Lung (tissue), 16 donors: Measurements from ENCODE around the gene NAA30. TPM values are rescaled to one million over a fixed set of nuclear protein-coding genes. Genes with fewer than 3 reads are reported as not detected.
"Not testable (repeated sequence)": the region's sequence is repeated elsewhere in the genome, so short reads cannot be mapped to it uniquely, and the experiment has no call there.

Experiments
- ATAC-seq: fragments of 200-7000 bp; cut with Tn5 transposase; one replicate; pipeline ENCODE4 v1.9.1; 2020; ENCODE audit warnings: moderate number of reproducible peaks; ENCODE audit not compliant: insufficient read depth, low FRiP score
- DNase-seq, 3 donors: peaks; one replicate each; pipeline ENCODE4 v3.0.0-alpha.2; 2013 to 2017
- H3K27ac ChIP-seq, 2 donors: one replicate each; pipeline ENCODE4 v1.5.1; 2013; ENCODE audit warnings: mild to moderate bottlenecking in 2 of 2, moderate library complexity in 2 of 2, control low read depth in 1 of 2, inconsistent platforms in 1 of 2, low read depth in 1 of 2, low read length in 1 of 2
- H3K27me3 ChIP-seq, 3 donors: one replicate each; pipeline ENCODE4 v1.5.1; 2013; ENCODE audit warnings: low read length in 2 of 3; ENCODE audit not compliant: control insufficient read depth in 3 of 3, insufficient read depth in 3 of 3
- H3K36me3 ChIP-seq, 4 donors: one replicate each; pipeline ENCODE4 v1.5.1; 2013; ENCODE audit warnings: low read length in 4 of 4, mild to moderate bottlenecking in 1 of 4, moderate library complexity in 1 of 4; ENCODE audit not compliant: control insufficient read depth in 4 of 4, insufficient read depth in 4 of 4
- H3K4me1 ChIP-seq, 5 donors: one replicate each; pipeline ENCODE4 v1.5.1; 2013; ENCODE audit warnings: low read length in 5 of 5, mild to moderate bottlenecking in 2 of 5, moderate library complexity in 1 of 5; ENCODE audit not compliant: control insufficient read depth in 5 of 5, insufficient read depth in 5 of 5
- H3K4me3 ChIP-seq: one replicate; pipeline ENCODE4 v1.5.1; 2013; ENCODE audit warnings: mild to moderate bottlenecking, control low read depth, moderate library complexity
- H3K9ac ChIP-seq, 2 donors: one replicate each; pipeline ENCODE4 v1.5.1; 2013; ENCODE audit warnings: low read length in 2 of 2, control low read depth in 1 of 2; ENCODE audit not compliant: insufficient read depth in 1 of 2
- H3K9me3 ChIP-seq, 4 donors: one replicate each; pipeline ENCODE4 v1.5.1; 2013; ENCODE audit warnings: low read length in 3 of 4, mild to moderate bottlenecking in 1 of 4, moderate library complexity in 1 of 4; ENCODE audit not compliant: control insufficient read depth in 4 of 4, insufficient read depth in 3 of 4
- WGBS, 2 donors: extraction: QIAGEN DNeasy Blood & Tissue Kit; methylation state at CpG; one replicate each; pipeline ENCODE4 v1.1.7; 2013; 5-methylcytosine and 5-hydroxymethylcytosine counted together
- long read RNA-seq, 5 donors: transcript quantifications; one replicate each; lab custom pipeline, GENCODE V29; 2026
- polyA plus RNA-seq, 2 donors: library from polyadenylated mRNA; stranded (reverse); fragments of 200-250 nt; gene quantifications; one replicate each; pipeline ENCODE4 v1.2.1, GENCODE V29; 2013
- total RNA-seq, 2 donors: library from RNA; depleted of rRNA in 1 of 2; stranded (reverse); fragments of >200 nt in 1 of 2; gene quantifications; one replicate each; pipeline ENCODE4 v1.2.1, GENCODE V29; 2014 to 2021
- TF ChIP-seq, protein P1 (sequence below): IDR thresholded peaks from 2 replicates; pipeline ENCODE4 v1.5.1; 2012; ENCODE audit warnings: mild to moderate bottlenecking; ENCODE audit errors: control extremely low read depth, extremely low read depth
- donor health status: control.
- donor health status: control.
- donor health status: Bipolar disorder and iron deficiency.
- donor health status: healthy.
- donor health status: DM: yes; HTN: yes; CAD: no.

NAA30 gene
- total RNA-seq = 10 to 100 TPM; 11.1 to 22.2 TPM
- polyA plus RNA-seq = 1 to 10 TPM; 2.8 to 4.2 TPM
- long read RNA-seq, donor 1, full-length matches to known transcripts = 8 of 8 reads
- long read RNA-seq, donor 1, partial matches to known transcripts = 0 of 8 reads
- long read RNA-seq, donor 1, other reads (novel, unspliced or antisense) = 0 of 8 reads
- long read RNA-seq, donor 2, full-length matches to known transcripts = 1 of 1 reads
- long read RNA-seq, donor 2, partial matches to known transcripts = 0 of 1 reads
- long read RNA-seq, donor 2, other reads (novel, unspliced or antisense) = 0 of 1 reads
- long read RNA-seq, donor 3, full-length matches to known transcripts = 3 of 3 reads
- long read RNA-seq, donor 3, partial matches to known transcripts = 0 of 3 reads
- long read RNA-seq, donor 3, other reads (novel, unspliced or antisense) = 0 of 3 reads
- long read RNA-seq, donor 4 = 0 reads
- long read RNA-seq, donor 5, full-length matches to known transcripts = 5 of 5 reads
- long read RNA-seq, donor 5, partial matches to known transcripts = 0 of 5 reads
- long read RNA-seq, donor 5, other reads (novel, unspliced or antisense) = 0 of 5 reads

DNA sequence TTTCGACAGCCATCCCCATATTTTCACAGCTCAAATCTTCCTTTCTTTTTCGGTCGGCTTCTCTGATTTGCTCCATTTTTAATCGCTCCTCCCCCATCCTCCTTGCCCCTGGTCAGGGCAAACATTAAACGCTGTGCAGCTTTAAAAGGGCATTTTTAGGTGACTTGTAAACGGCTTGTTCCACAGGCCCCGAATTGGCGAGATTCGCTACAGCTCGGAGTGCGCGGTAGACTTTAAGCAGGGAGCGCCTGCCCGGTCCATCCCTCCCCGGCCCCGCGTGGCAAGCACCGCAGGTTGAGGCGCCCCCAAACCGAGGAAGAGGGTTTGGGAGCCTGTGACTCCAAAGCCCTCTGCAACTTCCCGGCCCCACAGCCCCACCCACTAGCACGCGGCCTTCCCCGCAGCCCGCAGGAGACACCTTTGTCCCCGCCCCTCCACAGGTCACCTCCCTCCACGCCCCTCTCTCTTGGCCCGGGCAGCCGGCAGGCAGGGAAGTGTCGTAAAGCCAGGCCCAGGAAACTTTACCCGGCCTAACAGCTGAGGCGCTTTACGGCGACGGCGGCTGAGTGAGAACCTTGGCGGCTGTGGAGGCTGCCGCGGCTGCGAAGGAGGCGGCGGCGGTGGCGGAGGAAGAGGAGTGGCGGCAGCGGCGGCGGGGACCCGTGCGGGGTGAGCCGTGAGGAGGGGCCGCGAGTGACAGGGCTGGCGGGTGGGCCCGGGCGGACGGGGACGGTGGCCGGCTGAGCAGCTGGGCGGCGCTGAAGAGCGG is at the start of gene NAA30:
TSS of gene NAA30 (plus strand) at position 550 of the 769 bp plus-strand sequence. CDS start 372 bp downstream, outside the sequence.
- peaks cover 0 to 17% (median 6%) of the 10 kb centered on the region in 3 donors for H3K27me3 ChIP-seq
- TF ChIP-seq, protein P1, sequence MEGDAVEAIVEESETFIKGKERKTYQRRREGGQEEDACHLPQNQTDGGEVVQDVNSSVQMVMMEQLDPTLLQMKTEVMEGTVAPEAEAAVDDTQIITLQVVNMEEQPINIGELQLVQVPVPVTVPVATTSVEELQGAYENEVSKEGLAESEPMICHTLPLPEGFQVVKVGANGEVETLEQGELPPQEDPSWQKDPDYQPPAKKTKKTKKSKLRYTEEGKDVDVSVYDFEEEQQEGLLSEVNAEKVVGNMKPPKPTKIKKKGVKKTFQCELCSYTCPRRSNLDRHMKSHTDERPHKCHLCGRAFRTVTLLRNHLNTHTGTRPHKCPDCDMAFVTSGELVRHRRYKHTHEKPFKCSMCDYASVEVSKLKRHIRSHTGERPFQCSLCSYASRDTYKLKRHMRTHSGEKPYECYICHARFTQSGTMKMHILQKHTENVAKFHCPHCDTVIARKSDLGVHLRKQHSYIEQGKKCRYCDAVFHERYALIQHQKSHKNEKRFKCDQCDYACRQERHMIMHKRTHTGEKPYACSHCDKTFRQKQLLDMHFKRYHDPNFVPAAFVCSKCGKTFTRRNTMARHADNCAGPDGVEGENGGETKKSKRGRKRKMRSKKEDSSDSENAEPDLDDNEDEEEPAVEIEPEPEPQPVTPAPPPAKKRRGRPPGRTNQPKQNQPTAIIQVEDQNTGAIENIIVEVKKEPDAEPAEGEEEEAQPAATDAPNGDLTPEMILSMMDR = no peak
- peaks cover 4 to 35% (median 7%) of the 10 kb centered on the region in 5 donors for H3K4me1 ChIP-seq
- H3K36me3 ChIP-seq = peaks cover 0 to 6% (median 0%) of the 10 kb centered on the region in 4 donors
- 0 to 1% methylated on average over 52 to 62 of the region's 62 CpGs for WGBS, 2 donors
- peak within 1 kb of the TSS; percentile 78 to 87 for H3K27ac ChIP-seq
- DNase-seq (peak; percentile 94 to 96 (median 94)), ATAC-seq (peak; percentile 96)
- H3K4me3 ChIP-seq = peak within 1 kb of the TSS; percentile 74
- peak within 1 kb of the TSS; percentile 64 to 92 for H3K9ac ChIP-seq
- no peaks in the 10 kb centered on the region for H3K9me3 ChIP-seq

DNA sequence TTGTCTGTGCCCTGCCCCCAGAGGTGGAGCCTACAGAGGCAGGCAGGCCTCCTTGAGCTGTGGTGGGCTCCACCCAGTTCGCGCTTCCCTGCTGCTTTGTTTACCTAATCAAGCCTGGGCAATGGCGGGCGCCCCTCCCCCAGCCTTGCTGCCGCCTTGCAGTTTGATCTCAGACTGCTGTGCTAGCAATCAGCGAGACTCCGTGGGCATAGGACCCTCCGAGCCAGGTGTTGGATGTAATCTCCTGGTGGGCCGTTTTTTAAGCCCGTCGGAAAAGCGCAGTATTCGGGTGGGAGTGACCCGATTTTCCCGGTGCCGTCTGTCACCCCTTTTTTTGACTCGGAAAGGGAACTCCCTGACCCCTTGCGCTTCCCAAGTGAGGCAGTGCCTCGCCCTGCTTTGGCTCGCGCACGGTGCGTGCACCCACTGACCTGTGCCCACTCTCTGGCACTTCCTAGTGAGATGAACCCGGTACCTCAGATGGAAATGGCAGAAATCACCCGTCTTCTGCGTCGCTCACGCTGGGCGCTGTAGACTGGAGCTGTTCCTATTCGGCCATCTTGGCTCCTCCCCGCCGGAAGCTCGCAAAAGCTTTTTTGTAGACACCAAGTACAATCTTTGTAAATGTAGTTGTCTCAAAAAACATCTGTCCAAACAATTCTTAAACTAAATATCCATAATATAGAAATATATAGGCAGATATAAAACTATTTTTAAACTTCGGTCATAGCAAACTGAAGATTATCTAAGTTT is 46.7 kb upstream of the NAA30 start:
- H3K9me3 ChIP-seq, H3K36me3 ChIP-seq, H3K4me1 ChIP-seq, ATAC-seq, H3K27me3 ChIP-seq, H3K9ac ChIP-seq, H3K27ac ChIP-seq, DNase-seq, H3K4me3 ChIP-seq: not testable (repeated sequence)
- 74 to 80% methylated on average over 34 of the region's 34 CpGs for WGBS, 2 donors

DNA sequence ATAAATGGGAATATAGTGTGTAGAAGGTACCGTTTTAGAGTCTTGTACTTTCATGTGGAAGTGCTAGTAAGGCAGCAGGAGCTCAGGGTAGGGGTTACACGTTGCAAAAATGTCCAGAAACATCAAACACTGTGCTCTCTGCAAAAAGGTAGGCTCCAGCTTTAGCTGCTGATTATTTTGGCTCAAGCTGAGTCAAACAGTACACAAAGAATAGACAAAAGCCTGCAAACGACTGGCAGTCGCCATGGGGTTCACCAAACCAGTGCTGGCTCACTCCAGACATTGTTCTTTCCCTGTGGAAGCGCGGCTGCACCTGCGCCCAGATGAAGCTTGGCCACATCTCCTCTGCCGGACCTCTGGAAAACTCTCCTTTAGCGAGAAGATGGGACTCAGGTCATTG is 45.3 kb upstream of the NAA30 start:
- no peak overlapping the region for H3K9ac ChIP-seq
- H3K4me3 ChIP-seq = no peak overlapping the region
- no peak for DNase-seq
- H3K27me3 ChIP-seq = no peaks in the 10 kb centered on the region
- 84 to 85% methylated on average over 9 of the region's 9 CpGs for WGBS, 2 donors
- H3K4me1 ChIP-seq = no peaks in the 10 kb centered on the region
- no peaks in the 10 kb centered on the region for H3K36me3 ChIP-seq
- H3K27ac ChIP-seq = no peak overlapping the region
- H3K9me3 ChIP-seq = no peaks in the 10 kb centered on the region
- TF ChIP-seq, protein P1 = no peak
- ATAC-seq = no peak
